ELR (cell line): ENCODE results near the gene CATSPERZ.
"Not testable (repeated sequence)": the region's sequence is repeated elsewhere in the genome, so short reads cannot be mapped to it uniquely, and the experiment has no call there.

Experiments used
- DNase-seq: peaks from one replicate; pipeline ENCODE4 v3.0.0-alpha.2; 2015; ENCODE audit warnings: low read depth

Gene CATSPERZ

DNA sequence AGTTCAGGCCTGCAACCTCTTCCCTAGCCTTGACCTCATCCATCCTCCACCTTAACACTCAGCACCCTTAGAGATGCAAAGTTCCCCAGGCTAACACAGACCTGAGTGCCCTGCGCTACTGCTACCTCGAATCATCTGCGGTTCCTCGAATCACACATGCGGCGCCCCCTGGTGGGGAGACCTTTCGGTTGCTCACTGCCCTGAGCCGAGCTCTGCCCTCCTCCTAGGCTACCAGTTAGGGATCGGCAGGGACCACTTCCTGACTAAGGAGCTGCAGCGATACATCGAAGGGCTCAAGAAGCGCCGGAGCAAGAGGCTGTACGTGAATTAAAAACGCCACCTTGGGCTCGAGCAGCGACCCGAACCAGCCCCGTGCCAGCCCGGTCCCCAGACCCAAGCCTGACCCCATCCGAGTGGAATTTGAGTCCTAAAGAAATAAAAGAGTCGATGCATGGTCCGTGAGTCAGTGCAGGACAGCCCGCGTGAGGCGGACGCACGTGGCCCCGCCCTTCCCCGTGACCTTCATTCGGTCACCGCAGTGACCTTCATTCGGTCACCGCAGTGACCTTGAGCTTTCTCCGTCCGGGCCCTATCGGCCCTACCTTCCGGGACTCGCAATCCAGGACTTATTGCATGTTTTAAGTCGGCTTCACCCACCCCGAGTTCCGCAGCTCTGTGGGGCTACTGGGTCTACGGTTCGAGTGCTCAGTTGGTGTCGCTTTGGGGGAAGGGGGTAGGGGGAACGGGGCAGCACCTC lies 4.3 kb downstream of the CATSPERZ start:
- DNase-seq = peak; percentile 95

- peak; percentile 98 for DNase-seq
Observed at GRCh38 chr11:64305075-64305690, 5.0 kb downstream of the CATSPERZ start, which contains the start of gene ESRRA. TSS of gene ESRRA (plus strand) at chr11:64305524. CDS start at chr11:64307180, 1,656 bp downstream.

GRCh38 chr11:64305691-64306562 lies 5.8 kb downstream of the CATSPERZ start:
- peak; percentile 56 for DNase-seq

GRCh38 chr11:64306563-64306875 lies 6.4 kb downstream of the CATSPERZ start:
- DNase-seq = no peak

DNA sequence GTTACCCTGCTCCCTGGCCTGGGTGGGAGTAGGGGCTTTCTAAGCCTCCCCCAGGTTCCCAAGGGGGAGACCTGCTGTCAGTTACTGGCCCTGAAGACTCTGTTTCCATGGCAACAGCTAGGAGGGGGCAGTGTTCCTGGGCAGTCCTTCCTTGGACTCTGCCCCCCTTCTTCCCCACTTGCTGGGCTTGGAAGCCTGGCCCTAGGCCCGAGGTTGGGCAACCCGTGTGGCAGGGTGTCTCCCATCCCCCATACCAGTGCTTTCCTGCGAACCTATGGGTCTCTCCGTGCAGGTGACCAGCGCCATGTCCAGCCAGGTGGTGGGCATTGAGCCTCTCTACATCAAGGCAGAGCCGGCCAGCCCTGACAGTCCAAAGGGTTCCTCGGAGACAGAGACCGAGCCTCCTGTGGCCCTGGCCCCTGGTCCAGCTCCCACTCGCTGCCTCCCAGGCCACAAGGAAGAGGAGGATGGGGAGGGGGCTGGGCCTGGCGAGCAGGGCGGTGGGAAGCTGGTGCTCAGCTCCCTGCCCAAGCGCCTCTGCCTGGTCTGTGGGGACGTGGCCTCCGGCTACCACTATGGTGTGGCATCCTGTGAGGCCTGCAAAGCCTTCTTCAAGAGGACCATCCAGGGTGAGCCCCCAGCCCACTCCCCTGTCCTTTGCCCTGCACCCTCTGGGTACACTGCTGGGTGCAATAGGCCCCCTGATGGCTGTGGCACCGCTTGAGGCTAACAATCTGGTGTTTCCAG lies 6.9 kb downstream of the CATSPERZ start:
- peak; percentile 45 for DNase-seq

DNA sequence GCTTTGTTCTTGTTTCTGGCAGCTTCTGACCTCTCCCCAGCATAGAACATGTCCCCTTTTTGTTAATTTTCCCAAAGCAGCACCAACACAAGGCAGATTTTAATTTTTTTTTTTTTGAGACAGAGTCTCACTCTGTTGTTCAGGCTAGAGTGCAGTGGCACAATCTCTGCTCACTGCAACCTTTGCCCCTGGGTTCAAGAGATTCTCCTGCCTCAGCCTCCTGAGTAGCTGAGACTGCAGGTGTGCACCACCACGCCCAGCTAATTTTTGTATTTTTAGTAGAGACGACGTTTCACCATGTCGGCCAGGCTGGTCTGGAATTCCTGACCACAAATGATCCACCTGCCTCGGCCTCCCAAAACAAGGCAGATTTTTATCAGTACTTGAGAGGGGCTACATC lies 7.6 kb downstream of the CATSPERZ start:
- not testable (repeated sequence) for DNase-seq

DNA sequence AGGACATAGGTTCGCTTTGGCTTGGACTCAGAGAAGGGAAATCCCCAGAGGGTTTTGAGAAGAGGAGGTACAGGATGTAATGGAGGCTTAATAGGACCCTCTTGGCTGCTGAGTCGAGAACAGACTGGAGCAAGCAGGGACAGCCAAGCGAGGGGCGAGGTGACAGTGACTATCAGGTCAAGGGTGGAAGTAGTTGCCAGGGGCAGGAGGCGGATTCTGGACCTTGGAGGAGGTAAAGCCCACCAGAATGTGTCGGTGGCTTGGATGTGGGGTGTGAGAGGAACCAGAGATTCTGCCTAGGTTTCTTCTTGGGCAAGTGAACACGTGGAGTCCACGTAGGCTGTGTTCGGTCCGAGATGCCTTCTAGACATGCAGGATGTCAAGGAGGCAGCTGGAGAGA lies 12.8 kb downstream of the CATSPERZ start:
- DNase-seq = no peak

DNA sequence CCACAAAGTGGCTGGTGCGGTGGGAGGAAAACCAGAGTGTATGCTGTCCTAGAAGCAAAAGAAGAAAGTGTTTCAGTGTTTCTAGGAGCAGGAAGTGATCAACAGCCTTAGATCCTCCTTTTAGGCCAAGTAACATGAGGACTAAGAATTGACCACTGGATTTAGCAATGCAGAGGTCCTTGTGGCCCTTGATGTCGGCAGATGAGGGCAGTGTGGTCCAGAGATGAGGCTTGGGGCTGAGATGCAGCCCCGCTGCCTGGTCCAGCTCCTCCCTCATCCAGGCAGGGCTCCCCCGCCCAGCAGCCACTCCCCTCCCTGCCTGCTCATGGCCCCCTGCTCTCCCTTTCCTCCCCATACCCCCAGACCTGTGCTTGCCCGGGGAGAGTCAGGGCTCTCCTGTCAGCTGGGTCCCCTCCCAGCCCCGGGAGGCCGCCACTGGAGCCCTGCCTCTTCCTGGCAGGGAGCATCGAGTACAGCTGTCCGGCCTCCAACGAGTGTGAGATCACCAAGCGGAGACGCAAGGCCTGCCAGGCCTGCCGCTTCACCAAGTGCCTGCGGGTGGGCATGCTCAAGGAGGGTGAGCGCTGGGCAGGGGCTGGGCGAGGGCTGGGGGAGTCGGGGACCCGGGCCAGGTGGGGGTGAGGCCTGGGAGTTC lies 13.5 kb downstream of the CATSPERZ start:
- no peak for DNase-seq

- DNase-seq = peak; percentile 39
Observed at GRCh38 chr11:64314146-64314804, 14.1 kb downstream of the CATSPERZ start.

DNA sequence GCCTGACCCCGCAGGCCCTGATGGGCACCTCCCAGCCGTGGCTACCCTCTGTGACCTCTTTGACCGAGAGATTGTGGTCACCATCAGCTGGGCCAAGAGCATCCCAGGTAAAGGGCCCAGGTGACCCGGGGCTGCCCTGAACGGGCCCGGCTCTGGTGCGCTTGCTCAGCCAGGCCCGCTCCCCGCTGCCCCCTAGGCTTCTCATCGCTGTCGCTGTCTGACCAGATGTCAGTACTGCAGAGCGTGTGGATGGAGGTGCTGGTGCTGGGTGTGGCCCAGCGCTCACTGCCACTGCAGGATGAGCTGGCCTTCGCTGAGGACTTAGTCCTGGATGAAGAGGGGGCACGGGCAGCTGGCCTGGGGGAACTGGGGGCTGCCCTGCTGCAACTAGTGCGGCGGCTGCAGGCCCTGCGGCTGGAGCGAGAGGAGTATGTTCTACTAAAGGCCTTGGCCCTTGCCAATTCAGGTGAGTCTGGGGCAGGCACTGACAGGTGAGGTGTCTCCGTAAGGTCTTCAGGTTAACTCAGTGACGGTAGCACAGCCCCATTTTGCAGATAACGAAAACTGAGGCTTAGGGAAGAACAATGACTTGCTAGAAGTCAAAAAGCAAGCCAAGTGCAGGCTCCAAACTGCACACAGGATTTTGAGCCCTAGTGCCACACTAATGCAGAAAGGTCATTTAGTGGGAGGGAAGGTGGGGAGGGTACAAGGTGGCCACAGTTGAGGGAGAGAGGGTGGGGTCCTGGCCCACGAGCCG lies 14.8 kb downstream of the CATSPERZ start:
- no peak for DNase-seq

- not testable (repeated sequence) for DNase-seq
Observed at GRCh38 chr11:64315667-64316526, 15.7 kb downstream of the CATSPERZ start.

DNA sequence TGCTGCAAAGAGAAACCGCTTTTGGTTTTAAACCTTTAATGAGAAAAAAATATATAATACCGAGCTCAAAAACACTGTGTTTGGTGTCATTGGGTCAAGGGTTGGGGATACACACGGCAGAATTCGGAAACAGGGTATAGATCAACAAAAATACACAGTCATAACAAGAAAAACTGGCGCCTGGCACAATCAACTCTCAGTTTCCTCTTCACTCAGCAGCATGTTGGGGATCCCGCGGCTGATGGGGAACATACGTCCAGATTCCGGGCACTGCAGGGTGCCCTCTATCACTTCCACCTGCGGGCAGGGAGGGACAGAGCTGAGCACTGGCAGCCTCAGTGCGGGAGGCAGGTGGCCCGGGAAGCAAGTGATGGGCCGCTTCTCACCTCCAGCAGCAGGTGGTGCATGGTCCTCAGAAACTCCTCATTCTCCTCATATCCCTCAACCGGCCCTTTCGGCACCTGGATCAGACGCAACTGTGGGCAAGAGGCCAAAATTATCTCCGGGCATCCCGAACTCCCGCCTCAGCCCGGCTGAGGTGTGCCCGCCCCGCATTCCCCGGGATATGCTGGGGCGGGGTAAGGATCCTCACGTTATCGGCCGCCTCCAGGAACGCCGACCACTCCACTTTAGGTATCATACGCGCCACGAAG lies 16.6 kb downstream of the CATSPERZ start:
- DNase-seq = peak; percentile 61

GRCh38 chr11:64317325-64317960 lies 17.3 kb downstream of the CATSPERZ start, which contains the start of gene TRMT112:
TSS of gene TRMT112 (minus strand) at chr11:64317559. CDS start at chr11:64317526, 33 bp downstream.
- peak; percentile 98 for DNase-seq

DNA sequence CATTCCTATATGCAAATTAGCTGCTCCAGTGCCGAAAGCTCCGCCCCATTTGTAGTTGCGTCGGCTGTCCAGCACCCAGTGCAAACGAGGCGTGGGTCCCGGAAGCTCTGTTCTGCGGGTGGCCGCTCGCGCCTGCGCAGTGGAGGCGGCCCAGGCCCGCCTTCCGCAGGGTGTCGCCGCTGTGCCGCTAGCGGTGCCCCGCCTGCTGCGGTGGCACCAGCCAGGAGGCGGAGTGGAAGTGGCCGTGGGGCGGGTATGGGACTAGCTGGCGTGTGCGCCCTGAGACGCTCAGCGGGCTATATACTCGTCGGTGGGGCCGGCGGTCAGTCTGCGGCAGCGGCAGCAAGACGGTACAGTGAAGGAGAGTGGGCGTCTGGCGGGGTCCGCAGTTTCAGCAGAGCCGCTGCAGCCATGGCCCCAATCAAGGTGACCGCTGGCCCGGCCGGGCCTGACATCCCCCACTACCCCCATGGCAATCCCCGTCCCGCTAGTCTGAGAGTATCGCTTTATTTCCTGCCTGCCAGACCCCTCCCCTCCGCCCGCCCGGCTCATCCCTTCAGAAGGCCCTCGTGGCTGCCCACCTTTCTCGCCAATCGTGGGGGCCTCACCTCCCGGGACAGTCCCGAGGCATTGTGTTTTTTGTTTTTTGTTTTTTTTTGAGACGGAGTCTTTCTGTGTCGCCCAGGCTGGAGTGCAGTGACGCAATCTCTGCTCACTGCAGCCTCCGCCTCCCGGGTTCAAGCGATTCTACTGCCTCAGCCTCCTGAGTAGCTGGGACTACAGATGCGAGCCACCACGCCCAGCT lies 18.0 kb downstream of the CATSPERZ start, which contains the start of gene PRDX5:
Gene PRDX5 (plus strand): TSS at position 161 of the 805 bp plus-strand sequence. CDS start 95 bp downstream, at position 256.
- DNase-seq = peak; percentile 96

GRCh38 chr11:64318766-64319761 lies 18.9 kb downstream of the CATSPERZ start:
- DNase-seq = no peak

DNA sequence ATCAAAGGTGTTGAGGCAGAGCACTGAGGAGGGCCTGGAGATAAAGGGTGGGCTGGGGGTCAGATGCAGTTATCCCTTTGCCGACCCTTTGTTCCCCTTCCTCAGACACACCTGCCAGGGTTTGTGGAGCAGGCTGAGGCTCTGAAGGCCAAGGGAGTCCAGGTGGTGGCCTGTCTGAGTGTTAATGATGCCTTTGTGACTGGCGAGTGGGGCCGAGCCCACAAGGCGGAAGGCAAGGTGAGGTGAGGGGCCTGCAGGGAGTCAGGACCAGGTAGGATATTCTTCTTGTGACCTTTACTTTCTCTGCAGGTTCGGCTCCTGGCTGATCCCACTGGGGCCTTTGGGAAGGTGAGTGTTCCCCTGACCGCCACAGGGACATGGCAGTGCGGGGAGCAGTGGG lies 20.4 kb downstream of the CATSPERZ start:
- DNase-seq = no peak
